ENCODE data around the gene TEX22.

- TF ChIP-seq ETV6 (CRISPR knock-in tag; IDR thresholded peaks at IDR 0.05) (no peak), CTCF (IDR thresholded peaks at IDR 0.05) (no peak), ATF3 (CRISPR knock-in tag; conservative IDR thresholded peaks at IDR 0.05) (no peak), JUN (CRISPR knock-in tag; IDR thresholded peaks at IDR 0.05) (no peak), CBFB (CRISPR knock-in tag; IDR thresholded peaks at IDR 0.05; ENCODE audit: low read depth) (no peak), E2F1 (CRISPR knock-in tag; IDR thresholded peaks at IDR 0.05) (no peak), ATF2 (CRISPR knock-in tag; IDR thresholded peaks at IDR 0.05; ENCODE audit: borderline replicate concordance, low read depth) (no peak), HMGXB4 (CRISPR knock-in tag; IDR thresholded peaks at IDR 0.05) (no peak), RELA (CRISPR knock-in tag; IDR thresholded peaks at IDR 0.05; ENCODE audit: borderline replicate concordance) (no peak), TP53 (CRISPR knock-in tag; IDR thresholded peaks at IDR 0.05) (no peak)
Measured at GRCh38 chr14:105421723-105422615, 23.6 kb downstream of the TEX22 start.

Measured in WTC11 (cell line).